Adrenal gland (tissue), 12 donors: ENCODE data around the gene EXOC6B. TPM values are rescaled to one million over a fixed set of nuclear protein-coding genes. Genes with fewer than 3 reads are reported as not detected.

Experiments used
- DNase-seq, 7 donors: peaks; one replicate each; pipeline ENCODE4 v3.0.0-alpha.2; 2019 to 2020
- H3K27ac ChIP-seq, 5 donors: fragments of 200-600 bp; sonication (generic) in 4 of 5; 1 replicate in 3 of 5; 2 replicates in 2 of 5; pipeline versions ENCODE4 v1.5.1 to v1.8.0; 2016 to 2020; ENCODE audit warnings: mild to moderate bottlenecking in 1 of 5
- H3K27me3 ChIP-seq: fragments of 200-600 bp; 2 replicates; pipeline ENCODE4 v1.8.0; 2021
- H3K36me3 ChIP-seq, 2 donors: fragments of 200-600 bp; replicated peaks in 1 of 2; 1 replicate in 1 of 2; 2 replicates in 1 of 2; pipeline versions ENCODE4 v1.5.1 to v1.8.0; 2018 to 2022
- H3K4me1 ChIP-seq, 2 donors: fragments of 200-600 bp; replicated peaks in 1 of 2; 1 replicate in 1 of 2; 2 replicates in 1 of 2; pipeline versions ENCODE4 v1.5.1 to v1.8.0; 2018 to 2021
- H3K4me3 ChIP-seq, 4 donors: fragments of 200-600 bp; sonication (generic) in 3 of 4; one replicate each; pipeline ENCODE4 v1.5.1; 2016 to 2018
- H3K9me3 ChIP-seq, 3 donors: fragments of 200-600 bp; sonication (generic) in 1 of 3; replicated peaks in 1 of 3; 1 replicate in 2 of 3; 2 replicates in 1 of 3; pipeline versions ENCODE4 v1.5.1 to v1.8.0; 2016 to 2021
- CTCF ChIP-seq, 6 experiments: fragments of 450-650 bp in 4 of 6; fragments of 200-600 bp in 2 of 6; sonication (generic) in 1 of 6; IDR thresholded peaks; 1 replicate in 5 of 6; 2 replicates in 1 of 6; pipeline versions ENCODE4 v1.5.1 to v1.8.0; 2016 to 2021; ENCODE audit warnings: antibody characterized with exemption in 6 of 6, mild to moderate bottlenecking in 2 of 6, moderate library complexity in 1 of 6
- POLR2A ChIP-seq, 2 donors: fragments of 450-650 bp; IDR thresholded peaks; one replicate each; pipeline ENCODE4 v1.6.1; 2017; ENCODE audit warnings: antibody characterized with exemption in 2 of 2, mild to moderate bottlenecking in 2 of 2, moderate library complexity in 1 of 2
- WGBS, 4 donors: extraction: QIAGEN DNeasy Blood & Tissue Kit in 2 of 4; methylation state at CpG; one replicate each; pipeline versions ENCODE4 v1.1.5 to v1.1.7; 2013 to 2017; 5-methylcytosine and 5-hydroxymethylcytosine counted together
- intact Hi-C, 2 donors: fragments of 100-400 bp; cut with DNase I; formaldehyde crosslinking; loops; one replicate each; pipeline versions ENCODE4 v1.14.1 to v1.15.0; 2022 to 2023
- polyA plus RNA-seq, 3 donors: library from polyadenylated mRNA; stranded (reverse); fragments of 200-250 nt in 2 of 3; fragments of 350-450 nt in 1 of 3; fragmentation: Illumina TruSeq in 1 of 3; extraction: RNeasy Lipid Tissue Mini Kit (QIAGEN cat#74804) in 1 of 3; gene quantifications; one replicate each; pipeline ENCODE4 v1.2.3, GENCODE V29; 2013 to 2014
- total RNA-seq, 9 donors: library from RNA; depleted of rRNA in 4 of 9; stranded (reverse); fragments of >200 nt in 4 of 9; fragments of 120-200 nt in 1 of 9; fragmentation: NEBNext Ultra II Directional in 1 of 9; extraction: Animal tissue kit (Norgen Biotek cat#: 25700) in 1 of 9; gene quantifications; one replicate each; pipeline versions ENCODE4 v1.1.0 to v1.2.4, GENCODE V29; 2013 to 2023
- donor health status: healthy with polysubstance abuse.
- donor health status: Bipolar disorder and iron deficiency.
- donor health status: DM: yes; HTN: yes; CAD: no.
- donor health status: DM: no; HTN: no; CAD: no.
- donor health status: DM: no; HTN: no; CAD: no.
- donor health status: DM: yes; HTN: yes; CAD: no.

EXOC6B gene
- total and polyA plus RNA-seq, 12 donors, result 6.0 to 92.6 (median 50.6) TPM

GRCh38 chr2:72527424-72527823, 298.4 kb downstream of the EXOC6B start:
- Histone ChIP-seq H3K27ac (no peak overlapping the region), H3K4me3 (no peak overlapping the region), H3K9me3 (peaks cover 0 to 6% (median 0%) of the 10 kb centered on the region in 3 donors), H3K36me3 (no peaks in the 10 kb centered on the region), H3K4me1 (peaks cover 14 to 16% of the 10 kb centered on the region in 2 donors), H3K27me3 (no peaks in the 10 kb centered on the region)
- WGBS, 4 donors, result 40 to 59% (median 45%) methylated on average over 1 of the region's 1 CpG
- intact Hi-C loops, result no loop called here
- TF ChIP-seq POLR2A (IDR thresholded peaks at IDR 0.05), result no peak
- no peak for TF ChIP-seq CTCF (IDR thresholded peaks at IDR 0.05)
- no peak for DNase-seq

DNA sequence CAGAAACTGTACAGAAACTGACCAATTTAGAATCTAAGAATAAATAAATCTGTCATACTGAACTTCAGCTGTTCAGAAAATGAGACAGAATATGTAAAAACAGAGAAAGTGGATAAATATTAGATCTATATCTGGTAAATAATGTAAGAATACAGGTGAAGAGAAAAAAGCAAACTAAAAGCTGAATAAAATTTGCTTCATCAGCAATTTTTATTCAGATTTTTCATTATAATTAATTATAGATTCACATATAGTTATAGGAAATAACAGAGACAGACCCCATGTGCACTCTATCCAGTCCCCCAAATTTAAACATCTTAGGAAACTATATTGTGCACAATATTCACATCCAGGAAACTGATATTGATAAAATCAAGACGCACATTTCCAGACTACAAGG, 299.2 kb downstream of the EXOC6B start:
- intact Hi-C loops, result no loop called here
- TF ChIP-seq CTCF (IDR thresholded peaks at IDR 0.05) (no peak), POLR2A (IDR thresholded peaks at IDR 0.05) (no peak)
- 95 to 100% (median 97%) methylated on average over 1 of the region's 1 CpG for WGBS, 4 donors

DNA sequence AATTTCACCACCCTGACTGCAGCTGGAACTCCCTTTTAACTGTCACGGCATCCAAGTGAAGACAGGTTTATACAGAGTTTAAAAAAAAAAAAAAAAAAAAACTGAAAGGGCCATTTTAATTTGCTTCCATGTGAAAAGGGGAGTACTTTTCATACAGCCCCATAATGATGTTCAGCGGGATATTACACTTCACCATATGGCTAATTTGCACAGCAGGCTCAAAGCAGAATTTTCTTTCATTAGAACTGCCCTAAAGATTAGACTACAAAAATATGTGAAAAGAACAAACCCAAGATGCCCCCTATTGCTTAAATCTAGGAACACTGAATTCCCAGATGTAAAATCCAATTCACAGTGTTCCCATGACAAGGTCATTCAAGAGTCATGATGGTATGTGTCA, 301.8 kb downstream of the EXOC6B start:
- H3K4me1 ChIP-seq, result peaks cover 14 to 16% of the 10 kb centered on the region in 2 donors
- no peak for TF ChIP-seq CTCF (IDR thresholded peaks at IDR 0.05)
- TF ChIP-seq POLR2A (IDR thresholded peaks at IDR 0.05), result no peak
- no peaks in the 10 kb centered on the region for H3K27me3 ChIP-seq
- H3K4me3 ChIP-seq, result no peak overlapping the region
- H3K36me3 ChIP-seq, result no peaks in the 10 kb centered on the region
- 95 to 98% (median 96%) methylated on average over 2 of the region's 2 CpGs for WGBS, 4 donors
- no peak for DNase-seq
- peaks cover 0 to 6% (median 0%) of the 10 kb centered on the region in 3 donors for H3K9me3 ChIP-seq
- intact Hi-C loops, result no loop called here
- no peak overlapping the region for H3K27ac ChIP-seq

More for the DNA sequence above, 299.2 kb downstream of the EXOC6B start:
- peaks cover 0 to 6% (median 0%) of the 10 kb centered on the region in 3 donors for H3K9me3 ChIP-seq
- H3K4me1 ChIP-seq, result peaks cover 14 to 16% of the 10 kb centered on the region in 2 donors
- H3K27me3 ChIP-seq, result no peaks in the 10 kb centered on the region
- H3K27ac ChIP-seq, result no peak overlapping the region
- no peak overlapping the region for H3K4me3 ChIP-seq
- DNase-seq, result no peak
- no peaks in the 10 kb centered on the region for H3K36me3 ChIP-seq

- H3K27me3 ChIP-seq, result no peaks in the 10 kb centered on the region
- H3K9me3 ChIP-seq, result no peaks in the 10 kb centered on the region
- H3K27ac ChIP-seq, result no peak overlapping the region
- DNase-seq, result no peak
- WGBS, 4 donors, result 88 to 91% (median 89%) methylated on average over 3 of the region's 3 CpGs
- no peaks in the 10 kb centered on the region for H3K4me1 ChIP-seq
- TF ChIP-seq POLR2A (IDR thresholded peaks at IDR 0.05) (no peak), CTCF (IDR thresholded peaks at IDR 0.05) (no peak)
- intact Hi-C loops, result no loop called here
- H3K36me3 ChIP-seq, result no peaks in the 10 kb centered on the region
- H3K4me3 ChIP-seq, result no peak overlapping the region
Measured at GRCh38 chr2:72515696-72516095, 310.1 kb downstream of the EXOC6B start.
